ENCODE measurements around the gene DCAF11. TPM values are rescaled to one million over a fixed set of nuclear protein-coding genes. Genes with fewer than 3 reads are reported as not detected.

DCAF11 gene
- total and polyA plus RNA-seq, 2 of the 13 experiments (the other 11 are each of a cell fraction or from before 2014, with no cell fraction given), result 150 to 257 TPM

DNA sequence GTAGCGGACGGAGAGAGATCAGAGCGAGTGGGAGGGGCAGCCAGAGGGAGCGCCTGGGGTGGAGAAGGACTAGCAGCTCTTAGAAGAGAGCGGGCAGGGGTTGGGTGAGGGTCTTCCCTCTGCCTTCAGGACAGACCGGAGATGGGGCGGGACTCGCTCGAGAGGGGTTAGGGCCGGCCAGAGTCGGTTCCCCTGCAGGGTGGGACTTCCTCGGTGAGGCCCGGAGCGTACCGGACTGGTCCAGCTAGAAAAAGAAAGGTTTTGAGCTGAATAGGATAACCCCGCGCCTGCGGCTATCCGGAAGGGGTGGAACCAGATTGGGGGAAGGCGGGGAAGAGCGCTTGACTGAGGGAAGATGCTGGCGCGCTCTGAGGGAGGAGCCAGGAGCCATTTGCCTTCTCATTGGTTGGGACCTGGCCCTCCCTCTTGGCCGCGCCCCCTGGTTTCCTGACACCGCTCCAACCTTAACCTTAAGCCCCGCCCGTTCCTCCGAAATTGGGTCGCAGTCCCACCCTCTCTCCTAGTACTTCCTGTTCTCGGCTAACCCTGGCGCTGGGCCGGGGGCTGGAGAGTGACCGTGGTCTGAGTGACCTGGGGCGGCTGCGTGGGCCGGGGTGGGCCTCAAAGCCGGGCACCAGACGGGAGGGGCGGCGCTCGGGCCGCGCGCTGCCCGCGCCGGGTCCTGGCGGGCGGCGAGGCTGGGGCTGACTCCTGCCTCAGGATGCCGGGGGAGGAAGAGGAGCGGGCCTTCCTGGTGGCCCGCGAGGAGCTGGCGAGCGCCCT is 32.6 kb downstream of the DCAF11 start, which contains the start of gene RNF31 (continued):
- TF ChIP-seq, protein P1, sequence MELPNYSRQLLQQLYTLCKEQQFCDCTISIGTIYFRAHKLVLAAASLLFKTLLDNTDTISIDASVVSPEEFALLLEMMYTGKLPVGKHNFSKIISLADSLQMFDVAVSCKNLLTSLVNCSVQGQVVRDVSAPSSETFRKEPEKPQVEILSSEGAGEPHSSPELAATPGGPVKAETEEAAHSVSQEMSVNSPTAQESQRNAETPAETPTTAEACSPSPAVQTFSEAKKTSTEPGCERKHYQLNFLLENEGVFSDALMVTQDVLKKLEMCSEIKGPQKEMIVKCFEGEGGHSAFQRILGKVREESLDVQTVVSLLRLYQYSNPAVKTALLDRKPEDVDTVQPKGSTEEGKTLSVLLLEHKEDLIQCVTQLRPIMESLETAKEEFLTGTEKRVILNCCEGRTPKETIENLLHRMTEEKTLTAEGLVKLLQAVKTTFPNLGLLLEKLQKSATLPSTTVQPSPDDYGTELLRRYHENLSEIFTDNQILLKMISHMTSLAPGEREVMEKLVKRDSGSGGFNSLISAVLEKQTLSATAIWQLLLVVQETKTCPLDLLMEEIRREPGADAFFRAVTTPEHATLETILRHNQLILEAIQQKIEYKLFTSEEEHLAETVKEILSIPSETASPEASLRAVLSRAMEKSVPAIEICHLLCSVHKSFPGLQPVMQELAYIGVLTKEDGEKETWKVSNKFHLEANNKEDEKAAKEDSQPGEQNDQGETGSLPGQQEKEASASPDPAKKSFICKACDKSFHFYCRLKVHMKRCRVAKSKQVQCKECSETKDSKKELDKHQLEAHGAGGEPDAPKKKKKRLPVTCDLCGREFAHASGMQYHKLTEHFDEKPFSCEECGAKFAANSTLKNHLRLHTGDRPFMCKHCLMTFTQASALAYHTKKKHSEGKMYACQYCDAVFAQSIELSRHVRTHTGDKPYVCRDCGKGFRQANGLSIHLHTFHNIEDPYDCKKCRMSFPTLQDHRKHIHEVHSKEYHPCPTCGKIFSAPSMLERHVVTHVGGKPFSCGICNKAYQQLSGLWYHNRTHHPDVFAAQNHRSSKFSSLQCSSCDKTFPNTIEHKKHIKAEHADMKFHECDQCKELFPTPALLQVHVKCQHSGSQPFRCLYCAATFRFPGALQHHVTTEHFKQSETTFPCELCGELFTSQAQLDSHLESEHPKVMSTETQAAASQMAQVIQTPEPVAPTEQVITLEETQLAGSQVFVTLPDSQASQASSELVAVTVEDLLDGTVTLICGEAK (IDR thresholded peaks at IDR 0.05), result no peak
- TF ChIP-seq, protein P1 (CRISPR knock-in tag; IDR thresholded peaks at IDR 0.05), result no peak
- TF ChIP-seq GLI4 (CRISPR knock-in tag; IDR thresholded peaks at IDR 0.05; ENCODE audit: borderline replicate concordance), result no peak
- TF ChIP-seq, protein P2, sequence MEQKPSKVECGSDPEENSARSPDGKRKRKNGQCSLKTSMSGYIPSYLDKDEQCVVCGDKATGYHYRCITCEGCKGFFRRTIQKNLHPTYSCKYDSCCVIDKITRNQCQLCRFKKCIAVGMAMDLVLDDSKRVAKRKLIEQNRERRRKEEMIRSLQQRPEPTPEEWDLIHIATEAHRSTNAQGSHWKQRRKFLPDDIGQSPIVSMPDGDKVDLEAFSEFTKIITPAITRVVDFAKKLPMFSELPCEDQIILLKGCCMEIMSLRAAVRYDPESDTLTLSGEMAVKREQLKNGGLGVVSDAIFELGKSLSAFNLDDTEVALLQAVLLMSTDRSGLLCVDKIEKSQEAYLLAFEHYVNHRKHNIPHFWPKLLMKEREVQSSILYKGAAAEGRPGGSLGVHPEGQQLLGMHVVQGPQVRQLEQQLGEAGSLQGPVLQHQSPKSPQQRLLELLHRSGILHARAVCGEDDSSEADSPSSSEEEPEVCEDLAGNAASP (CRISPR knock-in tag; IDR thresholded peaks at IDR 0.05; ENCODE audit: borderline replicate concordance), result peak; percentile 71; the same call in 1 of the 2 replicates
- TF ChIP-seq ZSCAN25 (CRISPR knock-in tag; IDR thresholded peaks at IDR 0.05), result 0 out of 2 replicates have a peak, but pooled peaks have one; percentile 2
- TF ChIP-seq, protein P3, sequence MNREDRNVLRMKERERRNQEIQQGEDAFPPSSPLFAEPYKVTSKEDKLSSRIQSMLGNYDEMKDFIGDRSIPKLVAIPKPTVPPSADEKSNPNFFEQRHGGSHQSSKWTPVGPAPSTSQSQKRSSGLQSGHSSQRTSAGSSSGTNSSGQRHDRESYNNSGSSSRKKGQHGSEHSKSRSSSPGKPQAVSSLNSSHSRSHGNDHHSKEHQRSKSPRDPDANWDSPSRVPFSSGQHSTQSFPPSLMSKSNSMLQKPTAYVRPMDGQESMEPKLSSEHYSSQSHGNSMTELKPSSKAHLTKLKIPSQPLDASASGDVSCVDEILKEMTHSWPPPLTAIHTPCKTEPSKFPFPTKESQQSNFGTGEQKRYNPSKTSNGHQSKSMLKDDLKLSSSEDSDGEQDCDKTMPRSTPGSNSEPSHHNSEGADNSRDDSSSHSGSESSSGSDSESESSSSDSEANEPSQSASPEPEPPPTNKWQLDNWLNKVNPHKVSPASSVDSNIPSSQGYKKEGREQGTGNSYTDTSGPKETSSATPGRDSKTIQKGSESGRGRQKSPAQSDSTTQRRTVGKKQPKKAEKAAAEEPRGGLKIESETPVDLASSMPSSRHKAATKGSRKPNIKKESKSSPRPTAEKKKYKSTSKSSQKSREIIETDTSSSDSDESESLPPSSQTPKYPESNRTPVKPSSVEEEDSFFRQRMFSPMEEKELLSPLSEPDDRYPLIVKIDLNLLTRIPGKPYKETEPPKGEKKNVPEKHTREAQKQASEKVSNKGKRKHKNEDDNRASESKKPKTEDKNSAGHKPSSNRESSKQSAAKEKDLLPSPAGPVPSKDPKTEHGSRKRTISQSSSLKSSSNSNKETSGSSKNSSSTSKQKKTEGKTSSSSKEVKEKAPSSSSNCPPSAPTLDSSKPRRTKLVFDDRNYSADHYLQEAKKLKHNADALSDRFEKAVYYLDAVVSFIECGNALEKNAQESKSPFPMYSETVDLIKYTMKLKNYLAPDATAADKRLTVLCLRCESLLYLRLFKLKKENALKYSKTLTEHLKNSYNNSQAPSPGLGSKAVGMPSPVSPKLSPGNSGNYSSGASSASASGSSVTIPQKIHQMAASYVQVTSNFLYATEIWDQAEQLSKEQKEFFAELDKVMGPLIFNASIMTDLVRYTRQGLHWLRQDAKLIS (CRISPR knock-in tag; IDR thresholded peaks at IDR 0.05), result 0 out of 2 replicates have a peak, but pooled peaks have one; percentile 8
- TF ChIP-seq, protein P4, sequence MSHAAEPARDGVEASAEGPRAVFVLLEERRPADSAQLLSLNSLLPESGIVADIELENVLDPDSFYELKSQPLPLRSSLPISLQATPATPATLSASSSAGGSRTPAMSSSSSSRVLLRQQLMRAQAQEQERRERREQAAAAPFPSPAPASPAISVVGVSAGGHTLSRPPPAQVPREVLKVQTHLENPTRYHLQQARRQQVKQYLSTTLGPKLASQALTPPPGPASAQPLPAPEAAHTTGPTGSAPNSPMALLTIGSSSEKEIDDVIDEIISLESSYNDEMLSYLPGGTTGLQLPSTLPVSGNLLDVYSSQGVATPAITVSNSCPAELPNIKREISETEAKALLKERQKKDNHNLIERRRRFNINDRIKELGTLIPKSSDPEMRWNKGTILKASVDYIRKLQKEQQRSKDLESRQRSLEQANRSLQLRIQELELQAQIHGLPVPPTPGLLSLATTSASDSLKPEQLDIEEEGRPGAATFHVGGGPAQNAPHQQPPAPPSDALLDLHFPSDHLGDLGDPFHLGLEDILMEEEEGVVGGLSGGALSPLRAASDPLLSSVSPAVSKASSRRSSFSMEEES (CRISPR knock-in tag; IDR thresholded peaks at IDR 0.05), result peak; percentile 67; the same call in 1 of the 2 replicates
- TF ChIP-seq, protein P5, sequence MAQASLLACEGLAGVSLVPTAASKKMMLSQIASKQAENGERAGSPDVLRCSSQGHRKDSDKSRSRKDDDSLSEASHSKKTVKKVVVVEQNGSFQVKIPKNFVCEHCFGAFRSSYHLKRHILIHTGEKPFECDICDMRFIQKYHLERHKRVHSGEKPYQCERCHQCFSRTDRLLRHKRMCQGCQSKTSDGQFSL (CRISPR knock-in tag; IDR thresholded peaks at IDR 0.05), result no peak
- no peak for TF ChIP-seq ZNF709 (CRISPR knock-in tag; IDR thresholded peaks at IDR 0.05)
- TF ChIP-seq ZNF558 (CRISPR knock-in tag; IDR thresholded peaks at IDR 0.05; ENCODE audit: borderline replicate concordance), result no peak
- no peak for TF ChIP-seq ZNF296 (CRISPR knock-in tag; conservative IDR thresholded peaks at IDR 0.05)
- no peak for TF ChIP-seq ZNF850 (CRISPR knock-in tag; conservative IDR thresholded peaks at IDR 0.05)
